Natural killer cell (primary cell): ENCODE data around the gene ADGRD1. TPM values are rescaled to one million over a fixed set of nuclear protein-coding genes. Genes with fewer than 3 reads are reported as not detected.

Source experiments
- ATAC-seq, 3 donors: fragments of 150-1000 bp in 2 of 3; fragments of 200-7000 bp in 1 of 3; cut with Tn5 transposase; 1 replicate in 1 of 3; 2 replicates in 2 of 3; pipeline ENCODE4 v1.10.0; 2021; ENCODE audit warnings: mild to moderate bottlenecking in 2 of 3, moderate library complexity in 2 of 3
- DNase-seq, 2 donors: peaks; one replicate each; pipeline versions ENCODE4 v3.0.0 to v3.0.0-alpha.2; 2013 to 2021; ENCODE audit warnings: mixed read lengths in 1 of 2
- H3K27ac ChIP-seq: one replicate; pipeline ENCODE4 v1.5.1; 2013; ENCODE audit warnings: mild to moderate bottlenecking, low read length
- H3K27me3 ChIP-seq: one replicate; pipeline ENCODE4 v1.6.1; 2013; ENCODE audit warnings: low read length; ENCODE audit not compliant: control insufficient read depth, insufficient read depth
- H3K36me3 ChIP-seq: one replicate; pipeline ENCODE4 v1.6.1; 2013; ENCODE audit warnings: low read length; ENCODE audit not compliant: control insufficient read depth, insufficient read depth
- H3K4me1 ChIP-seq: one replicate; pipeline ENCODE4 v1.6.1; 2013; ENCODE audit warnings: low read length; ENCODE audit not compliant: control insufficient read depth, insufficient read depth
- H3K4me3 ChIP-seq: one replicate; pipeline ENCODE4 v1.5.1; 2013; ENCODE audit warnings: low read length
- H3K9me3 ChIP-seq: one replicate; pipeline ENCODE4 v1.6.1; 2013; ENCODE audit warnings: low read length; ENCODE audit not compliant: control insufficient read depth, insufficient read depth
- H3K27ac Mint-ChIP-seq, 2 donors: one replicate each; pipeline ENCODE4 v1.8.0; 2022; ENCODE audit warnings: mild to moderate bottlenecking in 2 of 2, mixed read lengths in 2 of 2, moderate library complexity in 1 of 2
- H3K27me3 Mint-ChIP-seq, 2 donors: one replicate each; pipeline ENCODE4 v1.8.0; 2022; ENCODE audit warnings: low read depth in 2 of 2, mixed read lengths in 2 of 2
- H3K36me3 Mint-ChIP-seq: one replicate; pipeline ENCODE4 v1.8.0; 2022; ENCODE audit warnings: mixed read lengths
- H3K4me1 Mint-ChIP-seq, 2 donors: one replicate each; pipeline ENCODE4 v1.8.0; 2022; ENCODE audit warnings: mixed read lengths in 2 of 2
- H3K4me3 Mint-ChIP-seq: one replicate; pipeline ENCODE4 v1.8.0; 2022; ENCODE audit warnings: mild to moderate bottlenecking, moderate library complexity, mixed read lengths
- H3K9me3 Mint-ChIP-seq, 2 donors: one replicate each; pipeline ENCODE4 v1.8.0; 2022; ENCODE audit warnings: mixed read lengths in 2 of 2
- WGBS: methylation state at CpG from one replicate; pipeline ENCODE4 v1.1.7; 2013; ENCODE audit warnings: missing lambda C conversion rate; ENCODE audit not compliant: insufficient coverage; 5-methylcytosine and 5-hydroxymethylcytosine counted together
- intact Hi-C: fragments of 100-400 bp; cut with micrococcal nuclease; formaldehyde crosslinking; loops from one replicate; pipeline ENCODE4 v1.14.2; 2022
- total RNA-seq, 4 donors: library from RNA; stranded (reverse); fragments of 120-200 nt in 1 of 4; gene quantifications; one replicate each; pipeline versions ENCODE4 v1.2.3 to v1.2.4, GENCODE V29; 2013 to 2022
- TF ChIP-seq, protein P1 (sequence below): fragments of 200-600 bp; IDR thresholded peaks from one replicate; pipeline ENCODE4 v1.8.0; 2022; ENCODE audit warnings: antibody characterized with exemption

The ADGRD1 gene
- total RNA-seq, 3 donors from 2014 or later (not counting 1 experiment from before 2014, with no cell fraction given), result 0.50 to 3.9 (median 1.4) TPM

DNA sequence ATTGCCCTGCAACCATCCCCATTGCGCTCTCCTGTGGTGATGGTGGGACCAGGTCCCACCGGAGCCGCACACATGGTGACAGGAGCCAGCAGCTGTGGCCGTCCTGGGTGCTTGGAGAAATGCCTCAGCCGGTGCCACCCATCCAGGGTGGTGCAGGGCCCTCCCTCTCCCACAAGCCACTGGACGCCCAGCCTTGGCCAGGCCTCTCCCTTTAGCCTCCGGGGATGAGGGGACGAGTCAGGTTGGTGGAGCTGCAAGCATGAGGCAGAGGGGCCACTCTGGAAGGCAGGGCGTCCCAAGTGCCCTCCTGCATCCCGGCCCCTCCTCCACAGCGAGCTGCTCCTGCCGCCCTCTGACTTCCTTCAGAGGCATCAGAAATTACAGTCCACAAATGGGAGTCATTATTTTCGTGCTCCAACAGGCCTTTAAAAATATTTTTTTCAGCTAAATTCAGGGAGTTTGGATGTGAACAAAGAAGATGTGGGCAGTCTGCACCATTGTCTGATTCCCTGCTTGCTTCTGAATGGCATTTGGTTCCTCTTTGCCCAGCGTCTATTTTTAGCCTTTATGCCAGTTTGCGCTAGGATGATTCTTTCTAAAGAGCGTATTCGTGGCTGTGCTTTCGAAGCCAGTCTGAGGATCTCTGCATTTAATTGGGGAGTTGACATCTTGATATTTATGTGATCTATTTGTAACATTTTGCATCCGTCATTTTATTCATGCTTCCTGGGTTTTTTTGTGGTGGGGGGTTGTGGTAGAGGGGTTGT, 189.4 kb downstream of the ADGRD1 start:
- no peaks in the 10 kb centered on the region for H3K36me3 ChIP-seq
- Mint-ChIP-seq H3K36me3 (no peaks in the 10 kb centered on the region), H3K9me3 (no peaks in the 10 kb centered on the region), H3K27ac (no peak overlapping the region), H3K4me1 (no peaks in the 10 kb centered on the region), H3K4me3 (no peak overlapping the region), H3K27me3 (peaks cover 0 to 9% of the 10 kb centered on the region in 2 donors)
- TF ChIP-seq, protein P1, sequence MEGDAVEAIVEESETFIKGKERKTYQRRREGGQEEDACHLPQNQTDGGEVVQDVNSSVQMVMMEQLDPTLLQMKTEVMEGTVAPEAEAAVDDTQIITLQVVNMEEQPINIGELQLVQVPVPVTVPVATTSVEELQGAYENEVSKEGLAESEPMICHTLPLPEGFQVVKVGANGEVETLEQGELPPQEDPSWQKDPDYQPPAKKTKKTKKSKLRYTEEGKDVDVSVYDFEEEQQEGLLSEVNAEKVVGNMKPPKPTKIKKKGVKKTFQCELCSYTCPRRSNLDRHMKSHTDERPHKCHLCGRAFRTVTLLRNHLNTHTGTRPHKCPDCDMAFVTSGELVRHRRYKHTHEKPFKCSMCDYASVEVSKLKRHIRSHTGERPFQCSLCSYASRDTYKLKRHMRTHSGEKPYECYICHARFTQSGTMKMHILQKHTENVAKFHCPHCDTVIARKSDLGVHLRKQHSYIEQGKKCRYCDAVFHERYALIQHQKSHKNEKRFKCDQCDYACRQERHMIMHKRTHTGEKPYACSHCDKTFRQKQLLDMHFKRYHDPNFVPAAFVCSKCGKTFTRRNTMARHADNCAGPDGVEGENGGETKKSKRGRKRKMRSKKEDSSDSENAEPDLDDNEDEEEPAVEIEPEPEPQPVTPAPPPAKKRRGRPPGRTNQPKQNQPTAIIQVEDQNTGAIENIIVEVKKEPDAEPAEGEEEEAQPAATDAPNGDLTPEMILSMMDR, result no peak
- DNase-seq (peak in 1 of 2 donors; percentile 4), ATAC-seq (no peak)
- intact Hi-C loops, result no loop called here
- no peaks in the 10 kb centered on the region for H3K27me3 ChIP-seq
- 32% methylated on average over 19 of the region's 19 CpGs for WGBS
- H3K4me1 ChIP-seq, result no peaks in the 10 kb centered on the region
- H3K27ac ChIP-seq, result no peak overlapping the region
- H3K9me3 ChIP-seq, result no peaks in the 10 kb centered on the region
- H3K4me3 ChIP-seq, result no peak overlapping the region

DNA sequence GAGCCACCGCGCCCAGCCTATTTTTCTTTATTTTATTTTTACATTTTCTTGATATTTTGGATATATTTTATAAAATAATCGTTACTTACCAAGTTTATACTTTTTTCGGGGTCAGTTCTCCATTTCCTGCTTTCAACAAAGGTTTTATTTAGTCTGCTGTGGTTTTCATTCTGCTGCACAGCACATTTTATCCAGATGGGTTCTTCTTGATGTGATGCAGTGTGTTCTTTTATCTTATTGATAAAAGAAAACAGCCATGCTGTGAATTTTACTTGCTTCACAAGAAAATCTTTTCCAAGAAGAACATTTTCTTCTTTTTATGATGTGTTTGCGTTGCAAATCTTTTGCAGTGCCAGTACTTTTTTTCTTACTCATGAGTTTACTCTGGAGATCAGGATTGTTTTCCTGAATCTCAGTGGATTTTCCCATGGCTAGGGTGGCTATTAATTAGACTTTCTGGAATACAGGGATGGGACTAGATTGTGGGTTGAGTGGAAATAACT, 192.5 kb downstream of the ADGRD1 start:
- Mint-ChIP-seq H3K4me1 (no peaks in the 10 kb centered on the region), H3K27ac (no peak overlapping the region), H3K9me3 (no peaks in the 10 kb centered on the region), H3K27me3 (peaks cover 8 to 9% of the 10 kb centered on the region in 2 donors), H3K36me3 (no peaks in the 10 kb centered on the region), H3K4me3 (no peak overlapping the region)
- intact Hi-C loops, result no loop called here
- TF ChIP-seq, protein P1, result no peak
- no peaks in the 10 kb centered on the region for H3K27me3 ChIP-seq
- no peak overlapping the region for H3K27ac ChIP-seq
- H3K4me1 ChIP-seq, result no peaks in the 10 kb centered on the region
- no peaks in the 10 kb centered on the region for H3K9me3 ChIP-seq
- H3K4me3 ChIP-seq, result no peak overlapping the region
- no peak for ATAC-seq
- 50% methylated on average over 1 of the region's 5 CpGs for WGBS
- no peak for DNase-seq
- no peaks in the 10 kb centered on the region for H3K36me3 ChIP-seq

DNA sequence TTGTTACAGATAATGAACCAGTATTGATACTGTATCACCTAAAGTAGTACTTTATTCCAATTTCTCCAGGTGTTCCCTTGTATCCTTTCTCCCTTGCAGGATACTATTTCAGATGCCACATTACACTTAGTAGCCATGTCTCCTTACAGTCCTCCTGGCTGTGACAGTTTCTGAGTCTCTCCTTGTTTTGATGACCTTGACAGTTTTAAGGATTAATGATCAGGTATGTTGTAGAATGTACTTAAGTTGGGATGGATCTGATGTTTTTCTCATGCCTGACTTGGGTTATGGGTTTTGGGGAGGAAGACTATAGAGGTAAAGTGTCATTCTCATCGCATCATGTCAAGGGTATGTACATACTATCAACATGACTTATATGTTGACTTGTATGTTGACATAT, 193.6 kb downstream of the ADGRD1 start:
- Mint-ChIP-seq H3K36me3 (no peaks in the 10 kb centered on the region), H3K4me1 (no peaks in the 10 kb centered on the region), H3K9me3 (no peaks in the 10 kb centered on the region), H3K4me3 (no peak overlapping the region), H3K27ac (no peak overlapping the region), H3K27me3 (peaks cover 8 to 9% of the 10 kb centered on the region in 2 donors)
- Histone ChIP-seq H3K4me1 (no peaks in the 10 kb centered on the region), H3K27me3 (no peaks in the 10 kb centered on the region), H3K27ac (no peak overlapping the region), H3K36me3 (no peaks in the 10 kb centered on the region), H3K9me3 (no peaks in the 10 kb centered on the region), H3K4me3 (no peak overlapping the region)
- no peak for DNase-seq
- TF ChIP-seq, protein P1, result no peak
- no peak for ATAC-seq
- intact Hi-C loops, result no loop called here
- 100% methylated on average over 1 of the region's 1 CpG for WGBS
